BE2C (cell line): Measurements from ENCODE around the gene TCF7L2.

Experiments
- DNase-seq: peaks from one replicate; pipeline ENCODE4 v3.0.0-alpha.2; 2020
- H3K27me3 ChIP-seq: fragments of 250-450 bp; sonication (Bioruptor Pico); 2 replicates; pipeline ENCODE4 v1.5.1; 2020; ENCODE audit warnings: mild to moderate bottlenecking
- H3K36me3 ChIP-seq: fragments of 250-450 bp; sonication (Bioruptor Pico); 2 replicates; pipeline ENCODE4 v1.5.1; 2020; ENCODE audit warnings: mild to moderate bottlenecking
- H3K4me1 ChIP-seq: fragments of 250-450 bp; sonication (Bioruptor Pico); 2 replicates; pipeline ENCODE4 v1.5.1; 2020
- H3K4me3 ChIP-seq: 2 replicates; pipeline ENCODE4 v1.5.1; 2011; ENCODE audit warnings: low read depth, low read length
- H3K9me3 ChIP-seq: fragments of 250-450 bp; sonication (Bioruptor Pico); 2 replicates; pipeline ENCODE4 v1.5.1; 2020
- TF ChIP-seq, protein P1 (sequence below): IDR thresholded peaks from 2 replicates; pipeline ENCODE4 v1.5.1; 2012; ENCODE audit warnings: mild to moderate bottlenecking, low read depth, low read length

The TCF7L2 gene

GRCh38 chr10:112955582-112956421 lies 5.8 kb downstream of the TCF7L2 start:
- no peak for DNase-seq
- TF ChIP-seq, protein P1, sequence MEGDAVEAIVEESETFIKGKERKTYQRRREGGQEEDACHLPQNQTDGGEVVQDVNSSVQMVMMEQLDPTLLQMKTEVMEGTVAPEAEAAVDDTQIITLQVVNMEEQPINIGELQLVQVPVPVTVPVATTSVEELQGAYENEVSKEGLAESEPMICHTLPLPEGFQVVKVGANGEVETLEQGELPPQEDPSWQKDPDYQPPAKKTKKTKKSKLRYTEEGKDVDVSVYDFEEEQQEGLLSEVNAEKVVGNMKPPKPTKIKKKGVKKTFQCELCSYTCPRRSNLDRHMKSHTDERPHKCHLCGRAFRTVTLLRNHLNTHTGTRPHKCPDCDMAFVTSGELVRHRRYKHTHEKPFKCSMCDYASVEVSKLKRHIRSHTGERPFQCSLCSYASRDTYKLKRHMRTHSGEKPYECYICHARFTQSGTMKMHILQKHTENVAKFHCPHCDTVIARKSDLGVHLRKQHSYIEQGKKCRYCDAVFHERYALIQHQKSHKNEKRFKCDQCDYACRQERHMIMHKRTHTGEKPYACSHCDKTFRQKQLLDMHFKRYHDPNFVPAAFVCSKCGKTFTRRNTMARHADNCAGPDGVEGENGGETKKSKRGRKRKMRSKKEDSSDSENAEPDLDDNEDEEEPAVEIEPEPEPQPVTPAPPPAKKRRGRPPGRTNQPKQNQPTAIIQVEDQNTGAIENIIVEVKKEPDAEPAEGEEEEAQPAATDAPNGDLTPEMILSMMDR: no peak
- Histone ChIP-seq H3K4me3 (peak overlapping the region; percentile 35), H3K27me3 (no peaks in the 10 kb centered on the region), H3K4me1 (peaks cover 22% of the 10 kb centered on the region), H3K9me3 (no peaks in the 10 kb centered on the region), H3K36me3 (peaks cover 4% of the 10 kb centered on the region)

DNA sequence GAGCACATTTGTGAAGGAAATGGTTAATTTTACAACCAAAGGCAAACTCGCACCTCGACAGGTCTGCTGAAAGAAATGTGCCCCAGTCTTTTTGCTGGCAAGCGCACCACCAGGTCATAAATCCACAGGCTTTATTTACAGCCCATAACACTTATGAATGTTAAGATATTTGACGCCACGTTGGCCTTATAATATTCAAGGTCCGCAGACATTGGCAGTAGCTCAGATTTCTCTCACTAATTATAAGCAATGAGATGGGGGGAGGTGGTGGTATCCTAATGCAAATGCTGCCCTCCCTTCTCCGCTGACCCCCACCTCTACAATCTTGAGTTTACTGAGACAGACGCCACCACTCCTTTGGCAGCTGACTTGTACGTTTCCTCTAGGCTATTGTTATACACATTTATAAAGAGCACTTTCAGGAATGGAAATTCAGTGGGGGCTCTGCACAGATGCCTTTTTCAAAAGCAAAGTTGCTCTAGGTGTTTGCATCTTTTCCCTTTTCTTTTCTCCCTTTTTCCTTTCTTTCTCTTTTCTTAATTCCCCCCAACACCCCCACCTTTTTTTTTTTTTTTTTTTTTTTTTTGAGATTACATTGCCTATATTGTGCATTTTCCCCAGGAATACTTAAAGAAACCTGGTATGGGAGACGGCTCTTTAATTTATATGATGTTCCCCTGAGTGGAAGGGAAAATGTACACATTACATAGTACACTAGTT lies 6.7 kb downstream of the TCF7L2 start:
- TF ChIP-seq, protein P1: no peak
- Histone ChIP-seq H3K4me1 (peaks cover 22% of the 10 kb centered on the region), H3K9me3 (no peaks in the 10 kb centered on the region), H3K36me3 (peaks cover 4% of the 10 kb centered on the region), H3K27me3 (no peaks in the 10 kb centered on the region), H3K4me3 (no peak overlapping the region)
- DNase-seq: no peak

DNA sequence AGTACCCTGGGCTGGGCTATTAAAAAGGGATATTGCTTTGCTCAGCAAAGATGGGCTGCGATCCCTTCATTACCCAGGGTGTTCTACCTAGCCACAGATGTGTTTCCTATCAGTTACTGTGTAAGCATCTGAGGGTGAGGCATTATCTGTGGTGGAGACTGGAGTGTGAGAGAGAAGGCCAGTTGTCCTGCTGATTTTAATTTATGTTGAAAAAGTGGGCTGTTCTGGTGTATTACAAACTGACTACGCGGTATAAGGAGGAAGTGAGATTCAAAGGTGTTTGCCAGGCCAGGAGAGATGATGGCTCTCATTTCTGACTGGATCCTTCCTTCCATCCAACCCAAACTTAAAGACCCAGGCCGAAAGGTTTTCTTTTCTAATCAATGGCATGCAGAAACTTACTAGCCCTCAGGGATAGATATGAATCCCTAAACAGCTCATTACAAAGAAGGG lies 7.6 kb downstream of the TCF7L2 start:
- DNase-seq: no peak
- no peak overlapping the region for H3K4me3 ChIP-seq
- peaks cover 22% of the 10 kb centered on the region for H3K4me1 ChIP-seq
- no peaks in the 10 kb centered on the region for H3K27me3 ChIP-seq
- peaks cover 4% of the 10 kb centered on the region for H3K36me3 ChIP-seq
- H3K9me3 ChIP-seq: no peaks in the 10 kb centered on the region
- TF ChIP-seq, protein P1: no peak

- Histone ChIP-seq H3K4me1 (peaks cover 22% of the 10 kb centered on the region), H3K9me3 (no peaks in the 10 kb centered on the region), H3K27me3 (no peaks in the 10 kb centered on the region), H3K4me3 (no peak overlapping the region), H3K36me3 (peaks cover 4% of the 10 kb centered on the region)
- DNase-seq: no peak
- TF ChIP-seq, protein P1: no peak
Observed at GRCh38 chr10:112958275-112958995, 8.4 kb downstream of the TCF7L2 start.

DNA sequence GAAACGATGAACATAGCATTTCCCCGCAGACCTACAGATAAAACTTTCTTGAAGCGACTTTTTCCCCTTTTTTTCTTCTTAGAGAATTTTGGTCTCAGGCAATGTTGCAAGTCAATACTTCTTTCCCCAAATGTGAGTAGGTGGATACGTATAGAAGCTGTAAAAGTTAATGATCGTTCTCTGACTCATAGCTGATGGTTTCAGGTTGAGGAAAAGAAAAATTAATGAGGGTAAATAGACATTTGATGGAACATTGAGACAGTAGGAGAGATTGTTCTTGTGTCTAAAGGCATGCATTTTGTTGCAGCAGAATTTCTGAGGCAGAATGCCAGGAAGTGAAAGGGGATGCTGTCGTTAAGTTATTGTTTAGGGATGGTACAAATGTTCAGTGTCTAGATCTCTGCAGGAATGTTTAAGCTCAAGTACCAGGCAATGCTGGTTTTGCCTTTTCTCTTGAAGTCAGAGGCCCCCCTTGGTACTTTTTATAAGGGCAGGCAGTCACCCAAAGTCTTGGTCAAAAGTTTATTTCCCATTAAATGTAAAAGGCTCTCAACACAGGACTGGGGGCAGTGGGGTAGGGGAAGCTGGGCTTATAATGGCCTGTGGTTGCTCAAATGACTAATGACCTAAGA lies 9.3 kb downstream of the TCF7L2 start:
- TF ChIP-seq, protein P1: no peak
- Histone ChIP-seq H3K9me3 (no peaks in the 10 kb centered on the region), H3K36me3 (peaks cover 4% of the 10 kb centered on the region), H3K4me3 (no peak overlapping the region), H3K4me1 (peaks cover 24% of the 10 kb centered on the region), H3K27me3 (no peaks in the 10 kb centered on the region)
- DNase-seq: no peak
